Right cardiac atrium (tissue), 5 donors: Measurements from ENCODE around the gene STON2. TPM values are rescaled to one million over a fixed set of nuclear protein-coding genes. Genes with fewer than 3 reads are reported as not detected.
"Not testable (repeated sequence)": the region's sequence is repeated elsewhere in the genome, so short reads cannot be mapped to it uniquely, and the experiment has no call there.

ENCODE experiments used
- ATAC-seq, 2 donors: fragments of 200-7000 bp; cut with Tn5 transposase; one replicate each; pipeline versions ENCODE4 v1.8.0 to v1.9.1; 2020; ENCODE audit warnings: moderate library complexity in 2 of 2, mild to moderate bottlenecking in 1 of 2
- DNase-seq, 3 donors: peaks; one replicate each; pipeline ENCODE4 v3.0.0-alpha.2; 2020
- H3K27ac ChIP-seq: one replicate; pipeline ENCODE4 v1.5.1; 2013; ENCODE audit warnings: mild to moderate bottlenecking, low read length, control low read depth, moderate library complexity
- H3K27me3 ChIP-seq: one replicate; pipeline ENCODE4 v1.6.1; 2013; ENCODE audit not compliant: control insufficient read depth, insufficient read depth
- H3K4me1 ChIP-seq: one replicate; pipeline ENCODE4 v1.6.1; 2013; ENCODE audit warnings: low read length; ENCODE audit not compliant: control insufficient read depth, insufficient read depth
- H3K4me3 ChIP-seq: one replicate; pipeline ENCODE4 v1.5.1; 2013; ENCODE audit warnings: low read length, control low read depth
- H3K9me3 ChIP-seq: one replicate; pipeline ENCODE4 v1.6.1; 2013; ENCODE audit warnings: low read length; ENCODE audit not compliant: control insufficient read depth
- WGBS: extraction: QIAGEN DNeasy Blood & Tissue Kit; methylation state at CpG from one replicate; pipeline ENCODE4 v1.1.7; 2013; 5-methylcytosine and 5-hydroxymethylcytosine counted together
- intact Hi-C, 4 donors: fragments of 100-400 bp; cut with DNase I; formaldehyde crosslinking; loops; one replicate each; pipeline versions ENCODE4 v1.11.0 to v1.14.0; 2022 to 2023
- polyA plus RNA-seq: library from polyadenylated mRNA; stranded (reverse); fragments of 200-250 nt; gene quantifications from one replicate; pipeline ENCODE4 v1.2.3, GENCODE V29; 2013
- total RNA-seq, 4 donors: library from RNA; stranded (reverse); fragmentation: NEBNext Ultra II Directional; extraction: Animal tissue kit (Norgen Biotek cat#: 25700); gene quantifications; one replicate each; pipeline ENCODE4 v1.2.1, GENCODE V29; 2021
- donor health status: healthy with polysubstance abuse.
- donor health status: DM: no; HTN: yes; CAD: no.
- donor health status: DM: no; HTN: no; CAD: no.
- donor health status: DM: no; HTN: yes; CAD: no; lungs with severe emphysema.
- donor health status: DM: yes; HTN: yes; CAD: no.

Gene STON2
- total and polyA plus RNA-seq, 5 donors, result 2.0 to 20.1 (median 9.0) TPM

GRCh38 chr14:81264671-81265070, 135.5 kb downstream of the STON2 start:
- intact Hi-C loops, result loop anchor here in 1 of 4 donors (5.0 kb wide), 1 partner anchor 203 kb away; no protein-coding TSS in a partner anchor
- H3K27me3 ChIP-seq, result no peaks in the 10 kb centered on the region
- H3K9me3 ChIP-seq, result no peaks in the 10 kb centered on the region
- no peak for DNase-seq
- no peak for ATAC-seq
- H3K4me3 ChIP-seq, result no peak overlapping the region
- no peak overlapping the region for H3K27ac ChIP-seq
- 73% methylated on average over 1 of the region's 1 CpG for WGBS
- H3K4me1 ChIP-seq, result no peaks in the 10 kb centered on the region

GRCh38 chr14:81263777-81264410, 136.2 kb downstream of the STON2 start:
- no peak for ATAC-seq

DNA sequence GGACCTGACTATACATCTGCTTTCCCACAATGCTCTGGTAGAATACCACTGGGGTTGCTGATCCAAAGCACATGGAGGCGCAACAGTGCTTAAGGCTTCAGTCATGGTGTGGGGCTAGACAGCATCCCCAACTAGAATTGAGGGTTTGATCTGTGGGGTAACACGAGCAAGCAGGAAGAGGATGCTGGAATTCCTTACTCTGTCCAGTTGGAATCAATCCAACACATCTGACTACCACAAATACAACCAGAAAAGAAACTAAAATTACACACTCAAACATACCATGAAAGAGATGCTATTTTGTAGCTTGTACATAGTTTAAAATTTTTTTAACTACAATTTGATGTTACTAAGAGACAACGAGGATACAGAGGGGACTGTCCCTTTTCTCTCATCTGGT, 138.9 kb downstream of the STON2 start:
- DNase-seq, result no peak
- H3K9me3 ChIP-seq, result no peaks in the 10 kb centered on the region
- no peaks in the 10 kb centered on the region for H3K27me3 ChIP-seq
- WGBS, result 64% methylated on average over 3 of the region's 3 CpGs
- no peak for ATAC-seq
- H3K4me3 ChIP-seq, result no peak overlapping the region
- no peak overlapping the region for H3K27ac ChIP-seq
- no peaks in the 10 kb centered on the region for H3K4me1 ChIP-seq
- intact Hi-C loops, result no loop called here

More at GRCh38 chr14:81263777-81264410, 136.2 kb downstream of the STON2 start:
- 85% methylated on average over 4 of the region's 4 CpGs for WGBS
- no peaks in the 10 kb centered on the region for H3K9me3 ChIP-seq
- no peaks in the 10 kb centered on the region for H3K27me3 ChIP-seq
- intact Hi-C loops, result no loop called here
- no peak overlapping the region for H3K27ac ChIP-seq
- DNase-seq, result no peak
- no peak overlapping the region for H3K4me3 ChIP-seq
- no peaks in the 10 kb centered on the region for H3K4me1 ChIP-seq

- WGBS, result 87% methylated on average over 3 of the region's 3 CpGs
- Histone ChIP-seq H3K27me3 (no peaks in the 10 kb centered on the region), H3K4me3 (no peak overlapping the region), H3K27ac (no peak overlapping the region), H3K4me1 (no peaks in the 10 kb centered on the region), H3K9me3 (no peaks in the 10 kb centered on the region)
- DNase-seq (no peak), ATAC-seq (no peak)
- intact Hi-C loops, result no loop called here
These were observed 139.4 kb downstream of the STON2 start for GRCh38 chr14:81260732-81261131.

- ATAC-seq, result no peak
- intact Hi-C loops, result no loop called here
- WGBS, result 78% methylated on average over 2 of the region's 2 CpGs
These were observed 143.7 kb downstream of the STON2 start for GRCh38 chr14:81256289-81256960.

DNA sequence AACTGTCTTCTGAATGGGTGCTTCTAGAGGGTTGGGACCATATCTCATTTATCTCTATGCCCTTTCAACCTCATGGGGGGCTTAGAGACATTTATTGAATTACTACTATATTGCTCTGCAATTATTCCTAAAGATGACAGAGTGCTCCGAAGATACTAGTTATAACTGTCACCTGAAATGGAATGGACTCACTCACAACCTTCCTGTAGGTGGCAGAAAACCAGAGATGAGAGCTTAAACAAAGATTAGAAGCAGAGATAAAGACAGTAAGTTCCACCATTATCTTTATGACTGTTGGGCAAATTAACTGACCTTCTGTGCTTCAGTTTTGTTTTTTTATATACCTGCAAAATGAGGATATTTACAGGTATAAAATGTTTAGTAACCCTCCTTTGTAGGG, 147.8 kb downstream of the STON2 start:
- WGBS, result 80% methylated on average over 1 of the region's 1 CpG
- H3K27ac ChIP-seq, result no peak overlapping the region
- ATAC-seq (no peak), DNase-seq (no peak)
- H3K27me3 ChIP-seq, result no peaks in the 10 kb centered on the region
- H3K9me3 ChIP-seq, result no peaks in the 10 kb centered on the region
- no peaks in the 10 kb centered on the region for H3K4me1 ChIP-seq
- no peak overlapping the region for H3K4me3 ChIP-seq
- intact Hi-C loops, result no loop called here

More at GRCh38 chr14:81256289-81256960, 143.7 kb downstream of the STON2 start:
- no peak for DNase-seq
- no peak overlapping the region for H3K27ac ChIP-seq
- H3K27me3 ChIP-seq, result no peaks in the 10 kb centered on the region
- no peaks in the 10 kb centered on the region for H3K9me3 ChIP-seq
- H3K4me1 ChIP-seq, result no peaks in the 10 kb centered on the region
- H3K4me3 ChIP-seq, result no peak overlapping the region

GRCh38 chr14:81247271-81247766, 152.8 kb downstream of the STON2 start:
- H3K4me1 ChIP-seq, result no peaks in the 10 kb centered on the region
- no peak overlapping the region for H3K27ac ChIP-seq
- WGBS, result 58% methylated on average over 8 of the region's 8 CpGs
- DNase-seq (peak; percentile 20 to 64 (median 48)), ATAC-seq (no peak)
- H3K4me3 ChIP-seq, result no peak overlapping the region
- no peaks in the 10 kb centered on the region for H3K9me3 ChIP-seq
- no peaks in the 10 kb centered on the region for H3K27me3 ChIP-seq
- intact Hi-C loops, result no loop called here

GRCh38 chr14:81246461-81247270, 153.5 kb downstream of the STON2 start:
- DNase-seq (peak in 1 of 3 donors; percentile 37), ATAC-seq (no peak)
- no peak overlapping the region for H3K27ac ChIP-seq
- H3K4me3 ChIP-seq, result no peak overlapping the region
- no peaks in the 10 kb centered on the region for H3K4me1 ChIP-seq
- no peaks in the 10 kb centered on the region for H3K27me3 ChIP-seq
- no peaks in the 10 kb centered on the region for H3K9me3 ChIP-seq
- 89% methylated on average over 19 of the region's 19 CpGs for WGBS
- intact Hi-C loops, result no loop called here

- H3K27ac ChIP-seq, result no peak overlapping the region
- DNase-seq (no peak), ATAC-seq (no peak)
- WGBS, result 50% methylated on average over 1 of the region's 1 CpG
- no peaks in the 10 kb centered on the region for H3K9me3 ChIP-seq
- H3K4me3 ChIP-seq, result no peak overlapping the region
- intact Hi-C loops, result no loop called here
- H3K27me3 ChIP-seq, result no peaks in the 10 kb centered on the region
- H3K4me1 ChIP-seq, result no peaks in the 10 kb centered on the region
These were observed 154.4 kb downstream of the STON2 start for GRCh38 chr14:81245771-81246170.

DNA sequence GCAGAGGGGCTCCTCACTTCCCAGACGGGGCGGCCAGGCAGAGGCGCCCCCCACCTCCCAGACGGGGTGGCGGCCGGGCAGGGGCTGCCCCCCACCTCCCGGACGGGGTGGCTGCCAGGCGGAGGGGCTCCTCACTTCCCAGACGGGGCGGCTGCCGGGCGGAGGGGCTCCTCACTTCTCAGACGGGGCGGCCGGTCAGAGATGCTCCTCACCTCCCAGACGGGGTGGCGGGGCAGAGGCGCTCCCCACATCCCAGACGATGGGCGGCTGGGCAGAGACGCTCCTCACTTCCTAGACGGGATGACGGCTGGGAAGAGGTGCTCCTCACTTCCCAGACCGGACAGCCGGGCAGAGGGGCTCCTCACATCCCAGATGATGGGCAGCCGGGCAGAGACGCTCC, 155.7 kb downstream of the STON2 start:
- H3K27me3 ChIP-seq, ATAC-seq, H3K4me1 ChIP-seq, DNase-seq, H3K4me3 ChIP-seq, H3K9me3 ChIP-seq, intact Hi-C loops, H3K27ac ChIP-seq: not testable (repeated sequence)
- 91% methylated on average over 28 of the region's 28 CpGs for WGBS

- WGBS, result 80% methylated on average over 2 of the region's 2 CpGs
- Histone ChIP-seq H3K27ac (no peak overlapping the region), H3K27me3 (no peaks in the 10 kb centered on the region), H3K4me3 (no peak overlapping the region), H3K9me3 (no peaks in the 10 kb centered on the region), H3K4me1 (no peaks in the 10 kb centered on the region)
- intact Hi-C loops, result no loop called here
- ATAC-seq (no peak), DNase-seq (no peak)
These were observed 156.6 kb downstream of the STON2 start for GRCh38 chr14:81243499-81243898.
